ENCODE results near the gene INSYN1.

The INSYN1 gene

DNA sequence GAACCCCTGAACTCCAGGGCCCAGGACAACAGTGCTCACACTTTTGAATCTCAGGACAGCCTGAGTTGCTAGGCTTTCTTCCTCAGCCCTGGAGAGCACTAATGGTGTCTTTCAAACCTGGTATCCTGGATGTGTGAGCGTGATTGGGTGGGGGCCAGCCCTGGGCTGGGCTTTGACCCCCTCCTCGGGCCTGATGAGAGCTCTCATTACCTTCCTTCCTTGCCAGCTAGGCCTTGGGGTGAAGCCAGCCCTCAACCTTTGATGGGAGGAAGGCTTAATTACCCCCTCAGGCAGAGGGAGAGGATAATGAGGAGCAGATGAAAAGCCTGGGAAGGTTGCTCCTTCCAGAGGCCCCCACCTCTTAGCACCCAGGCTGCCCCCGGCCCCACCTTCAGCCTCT is 31.1 kb upstream of the INSYN1 start:
- no peak overlapping the region for H3K4me3 ChIP-seq (ENCODE audit: low read length)
- TF ChIP-seq ZNF274 (IDR thresholded peaks at IDR 0.05; ENCODE audit: low read depth, low read length): no peak

- TF ChIP-seq ZNF274 (IDR thresholded peaks at IDR 0.05; ENCODE audit: low read depth, low read length): no peak
- H3K4me3 ChIP-seq (ENCODE audit: low read length): no peak overlapping the region
Measured at GRCh38 chr15:73782344-73782959, 29.3 kb upstream of the INSYN1 start.

- no peak overlapping the region for H3K4me3 ChIP-seq (ENCODE audit: low read length)
- TF ChIP-seq ZNF274 (IDR thresholded peaks at IDR 0.05; ENCODE audit: low read depth, low read length): no peak
Measured at GRCh38 chr15:73781038-73781925, 28.1 kb upstream of the INSYN1 start.

DNA sequence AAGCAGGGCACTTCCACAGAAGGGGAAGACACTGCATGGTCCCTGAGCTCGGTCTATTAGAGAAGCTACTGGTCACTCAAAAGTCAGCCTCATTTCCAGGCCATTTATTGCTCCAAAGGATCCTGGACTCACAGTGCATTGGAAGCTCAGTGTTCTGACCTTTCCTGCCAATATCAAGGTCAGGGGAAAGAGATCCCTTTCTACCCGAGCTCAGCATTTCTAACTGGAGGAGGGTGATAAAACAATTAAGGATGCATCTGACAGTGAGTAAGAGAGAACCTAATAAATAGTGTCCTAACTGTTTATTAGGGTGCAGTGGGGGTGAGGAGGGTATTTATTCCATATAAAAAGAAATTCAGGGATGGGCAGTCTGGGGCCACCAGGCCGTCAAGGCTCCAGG is 26.8 kb upstream of the INSYN1 start:
- no peak overlapping the region for H3K4me3 ChIP-seq (ENCODE audit: low read length)
- TF ChIP-seq ZNF274 (IDR thresholded peaks at IDR 0.05; ENCODE audit: low read depth, low read length): no peak

- no peak for TF ChIP-seq ZNF274 (IDR thresholded peaks at IDR 0.05; ENCODE audit: low read depth, low read length)
Measured at GRCh38 chr15:73777741-73778140, 24.6 kb upstream of the INSYN1 start.

GRCh38 chr15:73773428-73773827 is 20.3 kb upstream of the INSYN1 start:
- H3K4me3 ChIP-seq (ENCODE audit: low read length): no peak overlapping the region
- TF ChIP-seq ZNF274 (IDR thresholded peaks at IDR 0.05; ENCODE audit: low read depth, low read length): no peak

More at GRCh38 chr15:73777741-73778140, 24.6 kb upstream of the INSYN1 start:
- no peak overlapping the region for H3K4me3 ChIP-seq (ENCODE audit: low read length)

- no peak overlapping the region for H3K4me3 ChIP-seq (ENCODE audit: low read length)
- no peak for TF ChIP-seq ZNF274 (IDR thresholded peaks at IDR 0.05; ENCODE audit: low read depth, low read length)
Measured at GRCh38 chr15:73771385-73772045, 18.4 kb upstream of the INSYN1 start.

DNA sequence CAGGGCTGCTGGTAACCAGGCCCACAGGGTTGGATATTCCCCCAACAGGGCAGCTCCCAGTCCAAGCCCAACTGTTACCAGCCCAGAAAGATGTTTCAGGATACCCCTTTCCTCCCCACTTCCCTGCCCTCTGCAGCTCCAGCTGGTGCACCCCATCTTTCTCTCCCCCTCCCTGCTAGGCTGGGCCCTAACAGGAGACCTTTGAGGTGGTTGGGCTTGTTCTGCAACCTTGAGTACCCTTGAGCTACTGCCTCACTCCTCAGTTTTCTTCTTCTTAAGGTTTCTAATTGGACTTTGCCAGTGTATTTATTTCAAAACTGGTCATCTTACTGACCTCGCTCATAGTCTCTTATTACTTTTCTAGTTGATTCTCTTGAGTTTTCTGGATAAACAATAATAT is 16.9 kb upstream of the INSYN1 start:
- no peak overlapping the region for H3K4me3 ChIP-seq (ENCODE audit: low read length)
- no peak for TF ChIP-seq ZNF274 (IDR thresholded peaks at IDR 0.05; ENCODE audit: low read depth, low read length)

GRCh38 chr15:73767806-73768501 is 14.8 kb upstream of the INSYN1 start:
- TF ChIP-seq ZNF274 (IDR thresholded peaks at IDR 0.05; ENCODE audit: low read depth, low read length): no peak
- H3K4me3 ChIP-seq (ENCODE audit: low read length): no peak overlapping the region

DNA sequence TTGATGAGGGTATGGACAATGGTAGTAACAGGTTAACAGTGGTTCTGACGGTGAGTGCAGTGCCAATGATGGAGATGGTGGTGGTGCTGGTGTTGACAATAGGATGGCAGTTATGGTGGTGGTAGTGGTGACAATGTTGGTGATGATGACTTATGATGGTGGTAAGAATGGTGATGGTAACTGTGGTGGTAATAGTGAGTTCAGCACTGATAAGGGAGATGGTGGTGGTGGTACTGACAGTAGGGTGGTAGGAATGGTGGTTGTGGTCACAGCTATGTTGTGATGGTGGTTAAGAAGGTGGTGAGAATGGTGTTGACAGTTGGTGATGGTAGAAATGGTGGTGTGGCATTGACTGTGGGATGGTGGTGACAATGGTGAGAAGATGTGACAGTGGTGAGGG is 13.4 kb upstream of the INSYN1 start:
- no peak for TF ChIP-seq ZNF274 (IDR thresholded peaks at IDR 0.05; ENCODE audit: low read depth, low read length)
- no peak overlapping the region for H3K4me3 ChIP-seq (ENCODE audit: low read length)

DNA sequence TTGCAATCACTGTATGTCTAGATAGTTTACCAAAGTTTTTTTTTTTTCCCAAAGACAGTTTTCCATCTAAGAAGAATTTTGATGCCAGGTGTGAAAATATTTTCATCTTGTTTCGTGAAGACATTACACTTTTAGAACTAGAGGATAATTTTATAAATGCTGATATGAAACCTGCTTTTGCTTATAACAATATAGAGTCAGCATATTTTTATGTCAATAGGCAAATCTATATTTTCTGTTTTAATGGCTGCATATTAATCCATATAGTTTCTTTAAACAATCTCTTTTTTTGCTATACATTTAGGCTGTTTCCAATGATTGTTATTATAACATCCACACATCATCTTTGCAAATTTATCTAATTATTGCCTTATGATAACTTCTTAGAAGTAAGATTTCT is 12.6 kb upstream of the INSYN1 start:
- no peak for TF ChIP-seq ZNF274 (IDR thresholded peaks at IDR 0.05; ENCODE audit: low read depth, low read length)
- H3K4me3 ChIP-seq (ENCODE audit: low read length): no peak overlapping the region

- no peak for TF ChIP-seq ZNF274 (IDR thresholded peaks at IDR 0.05; ENCODE audit: low read depth, low read length)
- no peak overlapping the region for H3K4me3 ChIP-seq (ENCODE audit: low read length)
Measured at GRCh38 chr15:73763931-73764330, 10.8 kb upstream of the INSYN1 start.

- H3K4me3 ChIP-seq (ENCODE audit: low read length): no peak overlapping the region
- TF ChIP-seq ZNF274 (IDR thresholded peaks at IDR 0.05; ENCODE audit: low read depth, low read length): no peak
Measured at GRCh38 chr15:73760330-73761329, 7.5 kb upstream of the INSYN1 start.

Measured in GM08714 (cell line).